Epithelial cell of esophagus (primary cell): Measurements from ENCODE around the gene SGCA.

Source experiments
- DNase-seq: peaks from one replicate; pipeline ENCODE4 v3.0.0; 2010; ENCODE audit warnings: low read depth
- H3K4me3 ChIP-seq: 2 replicates; pipeline ENCODE4 v1.5.1; 2011; ENCODE audit warnings: mild to moderate bottlenecking, low read length, control low read depth
- CTCF ChIP-seq: IDR thresholded peaks from 2 replicates; pipeline ENCODE4 v1.5.1; 2011; ENCODE audit warnings: low read depth, mild to moderate bottlenecking, low read length, control low read depth, inconsistent platforms; ENCODE audit not compliant: insufficient read depth; ENCODE audit errors: missing control alignments

Gene SGCA

GRCh38 chr17:50136096-50136687 lies 29.6 kb upstream of the SGCA start:
- no peak for DNase-seq
- no peak overlapping the region for H3K4me3 ChIP-seq
- TF ChIP-seq CTCF = no peak

GRCh38 chr17:50137042-50137441 lies 28.8 kb upstream of the SGCA start:
- no peak for DNase-seq
- H3K4me3 ChIP-seq = no peak overlapping the region
- no peak for TF ChIP-seq CTCF

GRCh38 chr17:50139185-50139783 lies 26.5 kb upstream of the SGCA start:
- DNase-seq = no peak
- H3K4me3 ChIP-seq = no peak overlapping the region
- no peak for TF ChIP-seq CTCF

GRCh38 chr17:50139950-50140885 lies 25.6 kb upstream of the SGCA start:
- H3K4me3 ChIP-seq = no peak overlapping the region
- peak; percentile 89 for TF ChIP-seq CTCF
- DNase-seq = peak; percentile 81

GRCh38 chr17:50141026-50141744 lies 24.6 kb upstream of the SGCA start:
- H3K4me3 ChIP-seq = no peak overlapping the region
- DNase-seq = no peak

More at GRCh38 chr17:50141026-50141744, 24.6 kb upstream of the SGCA start:
- no peak for TF ChIP-seq CTCF
